MCF 10A (cell line): ENCODE measurements around the gene BRME1. TPM values are rescaled to one million over a fixed set of nuclear protein-coding genes. Genes with fewer than 3 reads are reported as not detected.

Source experiments
- BruUV-seq: library from RNA; stranded (reverse); fragments of 400-500 nt; replicated peaks from 2 replicates; lab custom pipeline; 2021; lab: Mats Ljungman, UMichigan
- CTCF ChIA-PET: fragments of 300-600 bp; sonication (Branson Sonifier 250); formaldehyde crosslinking; extraction: SDS; loops from one replicate; lab custom pipeline; 2021; ENCODE audit warnings: antibody characterized with exemption, inconsistent platforms; lab: Yijun Ruan, JAX
- POLR2A ChIA-PET: fragments of 300-600, 350-650 bp; sonication (Branson Sonifier 250); formaldehyde crosslinking; extraction: SDS; loops from one replicate; lab custom pipeline; 2020; ENCODE audit warnings: antibody characterized with exemption, inconsistent platforms; lab: Yijun Ruan, JAX
- DNase-seq: peaks from one replicate; pipeline ENCODE4 v3.0.0-alpha.2; 2018; ENCODE audit not compliant: unreplicated experiment
- H3K27ac Mint-ChIP-seq: one replicate; pipeline ENCODE4 v1.8.0; 2022; ENCODE audit warnings: mild to moderate bottlenecking, low read depth, mixed read lengths; ENCODE audit not compliant: unreplicated experiment
- H3K27me3 Mint-ChIP-seq: one replicate; pipeline ENCODE4 v1.8.0; 2022; ENCODE audit warnings: mixed read lengths; ENCODE audit not compliant: insufficient read depth, unreplicated experiment
- H3K36me3 Mint-ChIP-seq: one replicate; pipeline ENCODE4 v1.8.0; 2022; ENCODE audit warnings: mild to moderate bottlenecking, moderate library complexity, mixed read lengths; ENCODE audit not compliant: insufficient read depth, unreplicated experiment
- H3K4me1 Mint-ChIP-seq: one replicate; pipeline ENCODE4 v1.8.0; 2022; ENCODE audit warnings: mixed read lengths; ENCODE audit not compliant: insufficient read depth, unreplicated experiment
- H3K4me3 Mint-ChIP-seq: one replicate; pipeline ENCODE4 v1.8.0; 2022; ENCODE audit warnings: mild to moderate bottlenecking, moderate library complexity, mixed read lengths; ENCODE audit not compliant: unreplicated experiment
- H3K9me3 Mint-ChIP-seq: one replicate; pipeline ENCODE4 v1.8.0; 2022; ENCODE audit warnings: mixed read lengths; ENCODE audit not compliant: unreplicated experiment
- CTCF ChIP-seq: fragments of 200-600 bp; IDR thresholded peaks from one replicate; pipeline ENCODE4 v1.8.0; 2022; ENCODE audit warnings: antibody characterized with exemption, mild to moderate bottlenecking; ENCODE audit not compliant: unreplicated experiment
- intact Hi-C: fragments of 100-400 bp; cut with micrococcal nuclease; formaldehyde crosslinking; loops from 2 replicates; pipeline ENCODE4 v1.14.1; 2022
- total RNA-seq: library from RNA; stranded (reverse); gene quantifications from 2 replicates; pipeline ENCODE4 v1.2.3, GENCODE V29; 2022

The BRME1 gene
- total RNA-seq, 1 experiment from 2014 or later = 0.75 TPM

DNA sequence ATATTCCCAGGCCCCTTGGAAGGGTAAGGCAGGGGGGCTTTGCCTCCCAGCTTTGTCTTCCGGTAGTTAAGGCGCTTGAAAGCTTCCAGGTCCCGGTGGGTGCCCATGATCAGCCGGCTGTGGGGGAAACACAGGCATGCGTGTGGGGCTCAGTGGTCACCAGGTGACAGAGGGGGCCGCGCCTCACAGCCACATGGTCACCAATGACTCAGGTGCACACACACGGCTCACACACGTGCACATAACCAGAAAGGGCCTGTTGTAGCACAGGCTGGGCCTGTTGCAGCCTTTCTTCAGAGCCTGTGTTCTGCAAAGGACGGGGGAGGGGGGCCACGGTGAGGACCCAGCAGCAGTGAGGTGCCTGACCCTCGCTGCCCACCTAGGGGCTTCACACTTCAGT is 23.1 kb downstream of the BRME1 start:
- no peaks in the 10 kb centered on the region for H3K9me3 Mint-ChIP-seq
- no peak for DNase-seq
- no peaks in the 10 kb centered on the region for H3K36me3 Mint-ChIP-seq
- BruUV-seq = no TSS peak
- no peak overlapping the region for H3K4me3 Mint-ChIP-seq
- ChIA-PET CTCF (interaction anchor here (0.6 to 0.7 kb wide), 4 partner anchors 22 to 196 kb away, joined by 3 read pairs; no protein-coding TSS in a partner anchor), POLR2A (interaction anchor here (0.6 kb wide), 1 partner anchor 674 kb away, joined by 3 read pairs; no protein-coding TSS in a partner anchor)
- no peak overlapping the region for H3K27ac Mint-ChIP-seq
- no peaks in the 10 kb centered on the region for H3K27me3 Mint-ChIP-seq
- TF ChIP-seq CTCF = no peak
- intact Hi-C loops = loop anchor here (5.0 kb wide), 1 partner anchor 286 kb away; no protein-coding TSS in a partner anchor
- H3K4me1 Mint-ChIP-seq = peaks cover 7% of the 10 kb centered on the region

DNA sequence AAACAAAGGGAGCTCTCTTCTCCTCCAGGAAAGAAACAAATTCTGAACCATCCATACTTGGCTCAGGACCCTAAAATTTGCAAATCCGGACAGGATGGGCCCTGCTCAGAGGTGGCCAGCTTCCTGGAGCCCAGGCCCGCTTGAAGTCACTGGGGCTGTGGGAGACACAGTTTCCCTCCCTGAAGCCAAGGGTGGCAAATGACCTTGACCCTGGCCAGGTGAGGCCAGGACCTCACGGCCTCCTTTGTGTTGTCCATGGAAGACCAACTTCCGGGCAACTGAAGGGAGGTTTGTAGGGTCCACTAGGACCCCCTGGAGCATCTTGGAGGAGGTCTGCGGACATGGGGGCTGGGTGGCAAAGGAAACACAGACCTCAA is 23.5 kb downstream of the BRME1 start:
- no peaks in the 10 kb centered on the region for H3K9me3 Mint-ChIP-seq
- no peak overlapping the region for H3K27ac Mint-ChIP-seq
- no peaks in the 10 kb centered on the region for H3K27me3 Mint-ChIP-seq
- no peak for DNase-seq
- CTCF ChIA-PET = interaction anchor here (0.6 kb wide), 1 partner anchor 21 kb away, joined by 3 read pairs; no protein-coding TSS in a partner anchor
- no peaks in the 10 kb centered on the region for H3K36me3 Mint-ChIP-seq
- no TSS peak for BruUV-seq
- no peak for TF ChIP-seq CTCF
- intact Hi-C loops = loop anchor here (5.0 kb wide), 1 partner anchor 285 kb away; no protein-coding TSS in a partner anchor
- POLR2A ChIA-PET = no interaction called here
- H3K4me1 Mint-ChIP-seq = peaks cover 6% of the 10 kb centered on the region
- H3K4me3 Mint-ChIP-seq = no peak overlapping the region

- no peak overlapping the region for H3K4me3 Mint-ChIP-seq
- no peaks in the 10 kb centered on the region for H3K27me3 Mint-ChIP-seq
- POLR2A ChIA-PET = interaction anchor here (2.2 kb wide), 1 partner anchor 71 kb away, joined by 11 read pairs; the partner anchor contains the start of gene DCAF15
- intact Hi-C loops = loop anchor here (2.0 to 5.0 kb wide), 2 partner anchors 71 to 285 kb away; partner anchors contain the start of gene DCAF15
- H3K9me3 Mint-ChIP-seq = no peaks in the 10 kb centered on the region
- no peak overlapping the region for H3K27ac Mint-ChIP-seq
- CTCF ChIA-PET = interaction anchor here (0.6 to 1.5 kb wide), 4 partner anchors 21 to 179 kb away, joined by 3 to 8 read pairs (median 4); partner anchors contain the start of gene IL27RA
- no TSS peak for BruUV-seq
- no peak for TF ChIP-seq CTCF
- no peak for DNase-seq
- H3K36me3 Mint-ChIP-seq = no peaks in the 10 kb centered on the region
- peaks cover under 1% of the 10 kb centered on the region for H3K4me1 Mint-ChIP-seq
Measured at GRCh38 chr19:13881692-13882418, 24.1 kb downstream of the BRME1 start.

GRCh38 chr19:13881251-13881691 is 24.6 kb downstream of the BRME1 start:
- DNase-seq = no peak
- no peak overlapping the region for H3K4me3 Mint-ChIP-seq
- no TSS peak for BruUV-seq
- no peaks in the 10 kb centered on the region for H3K9me3 Mint-ChIP-seq
- H3K27me3 Mint-ChIP-seq = no peaks in the 10 kb centered on the region
- no peak for TF ChIP-seq CTCF
- POLR2A ChIA-PET = interaction anchor here (2.2 kb wide), 1 partner anchor 71 kb away, joined by 11 read pairs; the partner anchor contains the start of gene DCAF15
- CTCF ChIA-PET = interaction anchor here (0.6 to 1.5 kb wide), 21 partner anchors 8 to 674 kb away, joined by 3 to 8 read pairs (median 4); partner anchors contain the start of gene IL27RA
- H3K27ac Mint-ChIP-seq = no peak overlapping the region
- no peaks in the 10 kb centered on the region for H3K4me1 Mint-ChIP-seq
- no peaks in the 10 kb centered on the region for H3K36me3 Mint-ChIP-seq
- intact Hi-C loops = loop anchor here (2.0 to 5.0 kb wide), 2 partner anchors 72 to 284 kb away; partner anchors contain the start of gene DCAF15
